Measurements from ENCODE around the gene PHF21B.
"Not testable (repeated sequence)": the region's sequence is repeated elsewhere in the genome, so short reads cannot be mapped to it uniquely, and the experiment has no call there.

The PHF21B gene

DNA sequence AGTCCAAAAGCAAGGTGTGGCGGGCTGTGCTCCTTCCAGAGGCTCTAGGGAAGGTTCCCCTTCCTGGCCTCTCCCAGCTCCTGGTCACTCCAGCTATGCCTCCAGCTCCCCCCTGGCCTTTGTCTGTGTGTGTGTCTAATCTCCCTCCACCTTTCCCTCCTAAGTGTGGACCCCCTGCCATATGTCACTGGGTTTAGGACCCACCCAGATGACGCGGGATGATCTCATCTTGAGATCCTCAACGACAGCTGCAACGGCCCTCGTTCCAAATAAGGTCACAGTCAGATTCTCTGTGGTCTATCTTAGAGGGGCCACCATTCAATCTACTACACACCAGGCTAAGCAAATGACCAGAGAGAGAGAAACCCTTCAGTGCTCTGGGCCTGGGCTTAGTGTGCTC lies 149.5 kb downstream of the PHF21B start:
- no peak overlapping the region for H3K23ac ChIP-seq (ENCODE audit: low read depth, low read length, poor library complexity)
- H2BK120ac ChIP-seq (ENCODE audit: low read depth, low read length) = no peak overlapping the region
- H3K79me1 ChIP-seq (ENCODE audit: low read depth, low read length) = no peaks in the 10 kb centered on the region
- H2BK5ac ChIP-seq (ENCODE audit: low read length) = no peak overlapping the region
- no peak overlapping the region for H3K14ac ChIP-seq (ENCODE audit: low read length)
- H3K4me3 ChIP-seq (ENCODE audit: low read length in 2 of 2) = peak overlapping the region in 1 of 2 donors; percentile 63
- no peak for DNase-seq (ENCODE audit: low spot score)
- H2BK12ac ChIP-seq (ENCODE audit: low read length) = no peak overlapping the region
- no peak overlapping the region for H3K9ac ChIP-seq (ENCODE audit: low read depth, low read length, poor library complexity)
- no peak overlapping the region for H4K91ac ChIP-seq (ENCODE audit: low read depth, low read length, poor library complexity)
- H3K36me3 ChIP-seq (replicated peaks in 1 of 2; ENCODE audit: control insufficient read depth in 2 of 2, insufficient read depth in 2 of 2, low read length in 2 of 2) = peaks cover 2 to 31% of the 10 kb centered on the region in 2 donors
- no CpG with 5 or more reads among the region's 6 CpGs for WGBS, 2 donors (ENCODE audit: extremely low coverage in 2 of 2, insufficient read length in 2 of 2, insufficient replicate concordance in 1 of 2)
- no peak overlapping the region for H2BK15ac ChIP-seq (ENCODE audit: low read length)
- H3K27ac ChIP-seq (replicated peaks; ENCODE audit: low read length) = no peak overlapping the region
- peak overlapping the region; percentile 8 for H3K18ac ChIP-seq (ENCODE audit: low read length)
- no peak overlapping the region for H3K4me2 ChIP-seq (ENCODE audit: insufficient read depth, low read length, poor library complexity, severe bottlenecking)
- no peak overlapping the region for H3K4ac ChIP-seq (ENCODE audit: low read length)
- no peak overlapping the region for H4K8ac ChIP-seq (ENCODE audit: low read depth, low read length)
- H3K4me1 ChIP-seq (ENCODE audit: control insufficient read depth in 2 of 2, insufficient read depth in 1 of 2, low read depth in 1 of 2, low read length in 2 of 2) = peaks cover 0 to 1% of the 10 kb centered on the region in 2 donors
- H3K9me3 ChIP-seq (replicated peaks in 1 of 2; ENCODE audit: control insufficient read depth in 2 of 2, insufficient read depth in 1 of 2, low read depth in 1 of 2, low read length in 2 of 2) = peaks cover 0 to 3% of the 10 kb centered on the region in 2 donors
- no peak overlapping the region for H2AK5ac ChIP-seq (ENCODE audit: low read depth, low read length)
- H3K27me3 ChIP-seq (ENCODE audit: control insufficient read depth in 3 of 3, insufficient read depth in 3 of 3, low read depth in 1 of 3, low read length in 3 of 3) = no peaks in the 10 kb centered on the region
- H2AFZ ChIP-seq (ENCODE audit: low read length) = no peak overlapping the region

DNA sequence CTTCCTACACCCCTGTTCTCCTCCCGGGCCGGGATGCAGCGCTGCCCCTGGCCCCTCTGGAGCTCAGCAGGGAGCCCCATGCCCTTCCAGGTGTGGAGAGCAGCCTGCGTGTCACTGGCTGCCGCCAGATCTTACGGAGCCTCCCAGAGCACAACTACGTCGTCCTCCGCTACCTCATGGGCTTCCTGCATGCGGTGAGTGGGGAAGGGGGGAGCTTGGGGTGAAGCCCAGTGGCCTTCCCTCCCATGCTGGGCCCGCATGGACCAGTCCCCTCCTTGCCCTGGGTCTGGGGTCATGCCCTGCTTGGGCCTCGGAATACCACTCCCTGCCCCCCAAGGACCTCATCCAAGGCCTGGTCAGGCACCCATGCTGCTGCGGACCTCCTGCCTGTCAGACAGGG lies 150.2 kb downstream of the PHF21B start:
- no peak overlapping the region for H4K91ac ChIP-seq (ENCODE audit: low read depth, low read length, poor library complexity)
- no peaks in the 10 kb centered on the region for H3K79me1 ChIP-seq (ENCODE audit: low read depth, low read length)
- DNase-seq (ENCODE audit: low spot score) = no peak
- no peaks in the 10 kb centered on the region for H3K27me3 ChIP-seq (ENCODE audit: control insufficient read depth in 3 of 3, insufficient read depth in 3 of 3, low read depth in 1 of 3, low read length in 3 of 3)
- WGBS, 2 donors (ENCODE audit: extremely low coverage in 2 of 2, insufficient read length in 2 of 2, insufficient replicate concordance in 1 of 2) = no CpG with 5 or more reads among the region's 13 CpGs
- H3K9ac ChIP-seq (ENCODE audit: low read depth, low read length, poor library complexity) = no peak overlapping the region
- H3K36me3 ChIP-seq (replicated peaks in 1 of 2; ENCODE audit: control insufficient read depth in 2 of 2, insufficient read depth in 2 of 2, low read length in 2 of 2) = peaks cover 2 to 27% of the 10 kb centered on the region in 2 donors
- no peak overlapping the region for H3K4me3 ChIP-seq (ENCODE audit: low read length in 2 of 2)
- H4K8ac ChIP-seq (ENCODE audit: low read depth, low read length) = no peak overlapping the region
- peak overlapping the region; percentile 49 for H3K23ac ChIP-seq (ENCODE audit: low read depth, low read length, poor library complexity)
- no peak overlapping the region for H3K4me2 ChIP-seq (ENCODE audit: insufficient read depth, low read length, poor library complexity, severe bottlenecking)
- H2BK12ac ChIP-seq (ENCODE audit: low read length) = no peak overlapping the region
- H2AFZ ChIP-seq (ENCODE audit: low read length) = no peak overlapping the region
- no peak overlapping the region for H2BK5ac ChIP-seq (ENCODE audit: low read length)
- no peak overlapping the region for H2BK120ac ChIP-seq (ENCODE audit: low read depth, low read length)
- H3K9me3 ChIP-seq (replicated peaks in 1 of 2; ENCODE audit: control insufficient read depth in 2 of 2, insufficient read depth in 1 of 2, low read depth in 1 of 2, low read length in 2 of 2) = peaks cover 0 to 3% of the 10 kb centered on the region in 2 donors
- H2BK15ac ChIP-seq (ENCODE audit: low read length) = no peak overlapping the region
- H2AK5ac ChIP-seq (ENCODE audit: low read depth, low read length) = no peak overlapping the region
- no peak overlapping the region for H3K4ac ChIP-seq (ENCODE audit: low read length)
- no peak overlapping the region for H3K14ac ChIP-seq (ENCODE audit: low read length)
- H3K18ac ChIP-seq (ENCODE audit: low read length) = peak overlapping the region; percentile 67
- no peak overlapping the region for H3K27ac ChIP-seq (replicated peaks; ENCODE audit: low read length)
- peaks cover 0 to 1% of the 10 kb centered on the region in 2 donors for H3K4me1 ChIP-seq (ENCODE audit: control insufficient read depth in 2 of 2, insufficient read depth in 1 of 2, low read depth in 1 of 2, low read length in 2 of 2)

DNA sequence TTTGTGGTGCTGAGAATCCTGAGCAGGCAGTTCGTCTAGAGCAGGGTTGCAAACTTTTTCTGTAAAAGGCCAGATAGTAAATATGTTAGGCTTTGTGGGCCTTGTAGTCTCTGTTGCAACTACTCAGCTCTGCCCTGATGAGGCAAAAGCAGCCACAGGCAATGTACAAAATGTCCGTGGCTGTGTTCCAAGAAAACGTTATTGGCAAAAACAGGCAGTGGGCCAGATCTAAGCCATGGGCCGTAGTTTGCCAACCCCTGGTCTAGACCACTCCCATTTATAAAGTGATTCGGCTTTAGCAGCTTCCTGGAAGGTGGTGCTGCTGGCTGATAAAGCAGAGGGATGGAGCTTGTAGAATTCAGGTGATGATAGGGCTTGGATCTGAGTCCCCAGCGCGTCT lies 151.0 kb downstream of the PHF21B start:
- no CpG with 5 or more reads among the region's 7 CpGs for WGBS, 2 donors (ENCODE audit: extremely low coverage in 2 of 2, insufficient read length in 2 of 2, insufficient replicate concordance in 1 of 2)

DNA sequence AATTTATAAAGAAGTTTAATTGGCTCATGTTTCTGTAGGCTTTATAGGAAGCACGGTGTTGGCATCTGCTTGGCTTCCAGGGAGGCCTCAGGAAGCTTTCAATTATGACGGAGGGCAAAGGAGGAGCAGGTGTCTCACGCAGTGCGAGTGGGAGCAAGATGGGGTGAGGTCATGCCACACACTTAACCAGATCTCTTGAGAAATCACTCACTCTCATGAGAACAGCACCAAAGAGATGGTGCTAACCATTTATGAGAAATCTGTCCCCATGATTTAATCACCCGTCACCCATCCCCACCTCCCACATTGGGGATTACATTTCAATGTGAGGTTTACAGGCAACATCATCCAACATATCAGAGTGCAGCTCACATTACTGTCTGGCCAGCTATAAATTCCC lies 153.9 kb downstream of the PHF21B start:
- DNase-seq (ENCODE audit: low spot score) = no peak
- Histone ChIP-seq H3K14ac (ENCODE audit: low read length) (no peak overlapping the region), H3K79me1 (ENCODE audit: low read depth, low read length) (no peaks in the 10 kb centered on the region), H2BK120ac (ENCODE audit: low read depth, low read length) (no peak overlapping the region), H3K36me3 (replicated peaks in 1 of 2; ENCODE audit: control insufficient read depth in 2 of 2, insufficient read depth in 2 of 2, low read length in 2 of 2) (peaks cover 2 to 4% of the 10 kb centered on the region in 2 donors), H4K8ac (ENCODE audit: low read depth, low read length) (no peak overlapping the region), H2BK12ac (ENCODE audit: low read length) (no peak overlapping the region), H3K4ac (ENCODE audit: low read length) (no peak overlapping the region), H3K4me1 (ENCODE audit: control insufficient read depth in 2 of 2, insufficient read depth in 1 of 2, low read depth in 1 of 2, low read length in 2 of 2) (no peaks in the 10 kb centered on the region), H3K27ac (replicated peaks; ENCODE audit: low read length) (no peak overlapping the region), H2AK5ac (ENCODE audit: low read depth, low read length) (no peak overlapping the region), H3K9me3 (replicated peaks in 1 of 2; ENCODE audit: control insufficient read depth in 2 of 2, insufficient read depth in 1 of 2, low read depth in 1 of 2, low read length in 2 of 2) (peaks cover 0 to 3% of the 10 kb centered on the region in 2 donors), H3K23ac (ENCODE audit: low read depth, low read length, poor library complexity) (no peak overlapping the region), H4K91ac (ENCODE audit: low read depth, low read length, poor library complexity) (no peak overlapping the region), H2AFZ (ENCODE audit: low read length) (no peak overlapping the region), H2BK5ac (ENCODE audit: low read length) (no peak overlapping the region), H2BK15ac (ENCODE audit: low read length) (no peak overlapping the region), H3K27me3 (ENCODE audit: control insufficient read depth in 3 of 3, insufficient read depth in 3 of 3, low read depth in 1 of 3, low read length in 3 of 3) (no peaks in the 10 kb centered on the region), H3K9ac (ENCODE audit: low read depth, low read length, poor library complexity) (no peak overlapping the region), H3K18ac (ENCODE audit: low read length) (no peak overlapping the region), H3K4me3 (ENCODE audit: low read length in 2 of 2) (no peak overlapping the region), H3K4me2 (ENCODE audit: insufficient read depth, low read length, poor library complexity, severe bottlenecking) (no peak overlapping the region)
- no CpG with 5 or more reads among the region's 5 CpGs for WGBS, 2 donors (ENCODE audit: extremely low coverage in 2 of 2, insufficient read length in 2 of 2, insufficient replicate concordance in 1 of 2)

More for the DNA sequence above, 151.0 kb downstream of the PHF21B start:
- not testable (repeated sequence) for H3K14ac ChIP-seq (ENCODE audit: low read length); H3K4me1 ChIP-seq (ENCODE audit: control insufficient read depth in 2 of 2, insufficient read depth in 1 of 2, low read depth in 1 of 2, low read length in 2 of 2); H2BK120ac ChIP-seq (ENCODE audit: low read depth, low read length); H3K18ac ChIP-seq (ENCODE audit: low read length); H2AFZ ChIP-seq (ENCODE audit: low read length); H2AK5ac ChIP-seq (ENCODE audit: low read depth, low read length); H2BK12ac ChIP-seq (ENCODE audit: low read length); H3K27ac ChIP-seq (replicated peaks; ENCODE audit: low read length); H3K4ac ChIP-seq (ENCODE audit: low read length); DNase-seq (ENCODE audit: low spot score); H4K91ac ChIP-seq (ENCODE audit: low read depth, low read length, poor library complexity); H3K23ac ChIP-seq (ENCODE audit: low read depth, low read length, poor library complexity); H3K4me3 ChIP-seq (ENCODE audit: low read length in 2 of 2); H2BK5ac ChIP-seq (ENCODE audit: low read length); H3K9ac ChIP-seq (ENCODE audit: low read depth, low read length, poor library complexity); H3K4me2 ChIP-seq (ENCODE audit: insufficient read depth, low read length, poor library complexity, severe bottlenecking); H4K8ac ChIP-seq (ENCODE audit: low read depth, low read length); H2BK15ac ChIP-seq (ENCODE audit: low read length); H3K79me1 ChIP-seq (ENCODE audit: low read depth, low read length); H3K27me3 ChIP-seq (ENCODE audit: control insufficient read depth in 3 of 3, insufficient read depth in 3 of 3, low read depth in 1 of 3, low read length in 3 of 3); H3K9me3 ChIP-seq (replicated peaks in 1 of 2; ENCODE audit: control insufficient read depth in 2 of 2, insufficient read depth in 1 of 2, low read depth in 1 of 2, low read length in 2 of 2)
- H3K36me3 ChIP-seq (replicated peaks in 1 of 2; ENCODE audit: control insufficient read depth in 2 of 2, insufficient read depth in 2 of 2, low read length in 2 of 2) = peaks cover 2 to 24% of the 10 kb centered on the region in 2 donors
